Thoracic aorta endothelial cell (primary cell): ENCODE data around the gene ABR. TPM values are rescaled to one million over a fixed set of nuclear protein-coding genes. Genes with fewer than 3 reads are reported as not detected.

Experiments
- small RNA-seq: library from RNA; depleted of rRNA; stranded (forward); fragments of <200 nt; gene quantifications from one replicate; pipeline ENCODE3, GENCODE V24; 2012
- total RNA-seq: library from RNA; depleted of rRNA; stranded (reverse); fragments of >200 nt; gene quantifications from 2 replicates; pipeline ENCODE4 v1.2.3, GENCODE V29; 2012

ABR gene
- total RNA-seq, result 74.3 and 82.0 TPM in 2 replicates

GRCh38 chr17:1179818-1180742 is at the start of gene ABR:
ABR (minus strand) TSS chr17:1179981; CDS start chr17:1179727, 254 bp downstream.

DNA sequence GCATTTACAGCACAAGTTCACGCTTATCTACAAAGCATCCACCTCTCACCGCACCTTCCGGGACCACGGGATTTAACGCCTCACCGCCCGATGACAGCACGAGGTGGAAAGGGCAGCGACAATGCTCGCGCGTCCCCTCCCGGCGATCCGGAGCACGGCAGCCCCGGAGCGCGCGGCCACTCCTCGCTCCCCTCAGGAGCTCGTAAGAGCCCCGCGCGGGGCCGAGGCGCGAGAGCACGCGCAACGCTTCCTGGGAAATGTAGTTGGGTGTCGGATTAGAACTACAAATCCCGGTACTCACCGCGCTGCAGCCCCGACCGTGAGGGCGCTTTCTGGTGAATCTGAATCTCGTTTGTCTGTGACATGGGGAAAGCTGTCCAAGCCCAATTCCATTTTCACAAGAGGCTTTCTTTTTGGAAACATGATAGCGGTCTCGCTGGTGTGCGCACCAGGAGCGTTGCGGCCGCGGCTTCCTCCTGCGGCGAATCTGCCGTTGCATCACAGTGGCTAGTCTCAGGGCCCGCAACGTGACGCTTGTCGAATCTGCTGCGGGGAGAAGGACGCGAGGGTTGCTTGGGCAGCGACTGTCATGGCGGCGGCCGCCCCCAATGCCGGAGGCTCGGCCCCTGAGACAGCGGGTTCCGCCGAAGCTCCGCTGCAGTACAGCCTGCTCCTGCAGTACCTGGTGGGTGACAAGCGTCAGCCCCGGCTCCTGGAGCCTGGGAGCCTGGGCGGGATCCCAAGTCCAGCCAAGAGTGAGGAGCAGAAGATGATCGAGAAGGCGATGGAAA is 183.0 kb downstream of the ABR start, which contains the start of gene TIMM22:
Gene TIMM22 (plus strand): TSS at position 576 of the 791 bp plus-strand sequence. CDS start 14 bp downstream, at position 590.

DNA sequence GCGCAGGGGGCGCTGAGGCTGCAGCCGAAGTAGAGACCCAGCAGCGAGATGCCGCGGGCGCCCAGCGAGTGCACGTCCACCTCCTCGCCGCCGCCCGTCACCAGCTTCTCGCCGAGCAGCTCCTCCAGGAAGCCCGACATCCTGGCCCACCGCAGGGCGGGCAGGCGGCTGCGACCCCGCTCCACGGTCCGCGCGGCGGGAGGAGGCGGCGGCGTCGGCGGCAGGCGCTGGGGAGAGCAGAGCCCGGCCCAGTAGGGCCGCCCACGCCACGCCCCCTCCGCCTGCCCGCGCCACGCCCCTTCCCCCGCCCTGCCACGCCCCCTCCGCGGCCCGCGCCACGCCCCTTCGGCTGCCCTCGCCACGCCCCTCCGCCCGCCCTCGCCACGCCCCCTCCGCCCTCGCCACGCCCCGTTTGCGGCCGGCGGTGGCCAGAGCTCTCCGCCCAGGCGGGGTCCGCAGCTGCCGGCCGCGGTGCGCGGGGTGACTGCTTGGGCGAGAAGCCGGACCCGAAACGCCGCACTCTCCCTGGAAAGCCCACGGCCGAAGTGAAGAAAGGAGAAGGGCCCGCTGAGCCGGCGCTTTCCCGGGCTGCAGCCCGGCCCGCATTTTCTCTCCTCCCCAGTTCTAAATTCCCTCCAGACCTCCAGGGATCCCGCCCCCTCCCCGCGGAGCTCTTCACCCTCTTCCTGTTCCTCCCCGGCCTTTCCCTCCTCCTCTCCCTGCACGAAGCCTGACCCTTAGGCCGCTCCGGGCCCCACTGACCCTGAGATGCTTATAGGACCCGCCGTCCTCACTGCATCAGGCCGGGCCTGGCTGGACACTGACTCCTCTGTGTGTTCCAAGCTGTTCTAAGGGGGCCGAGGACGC is 200.0 kb downstream of the ABR start, which contains the start of gene NXN:
Gene NXN (minus strand): TSS at position 238 of the 867 bp plus-strand sequence.

Small RNA genes lying within 50 kb of the gene (small RNA-seq; reads per million reads assigned to genes)
- gene AC016292.2 (not detected), gene MIR3183 (not detected), gene RF00017 (not detected)

Other genes starting within 250 kb of the ABR start
- 33.6 and 45.7 TPM in 2 replicates for gene NXN, start 200.2 kb downstream of the ABR start, total RNA-seq
- 20.4 and 24.1 TPM in 2 replicates for gene TIMM22, start 182.9 kb downstream of the ABR start, total RNA-seq
- not detected in 2 replicates for gene BHLHA9, start 90.5 kb upstream of the ABR start, total RNA-seq
- not detected in 2 replicates for gene TRARG1, start 99.7 kb upstream of the ABR start, total RNA-seq
- 1,204 and 1,254 TPM in 2 replicates for gene YWHAE, start 220.2 kb upstream of the ABR start, total RNA-seq